Measurements from ENCODE around the gene IGFBP2. TPM values are rescaled to one million over a fixed set of nuclear protein-coding genes. Genes with fewer than 3 reads are reported as not detected.

IGFBP2 gene
- total RNA-seq, 4 donors from 2014 or later: 59.5 to 398 (median 102) TPM

- Histone ChIP-seq H3K4me1 (peaks cover 0 to 9% of the 10 kb centered on the region in 2 donors), H3K9me3 (no peaks in the 10 kb centered on the region), H3K36me3 (no peaks in the 10 kb centered on the region), H3K27me3 (no peaks in the 10 kb centered on the region), H3K27ac (no peak overlapping the region), H3K4me3 (no peak overlapping the region)
- peak; percentile 96 to 99 (median 98) for TF ChIP-seq CTCF (IDR thresholded peaks at IDR 0.05)
- no peak for TF ChIP-seq POLR2A (IDR thresholded peaks at IDR 0.05)
- peak; percentile 75 to 83 for DNase-seq
- intact Hi-C loops (cut with DNase I; ENCODE audit: low total_unique reads): no loop called here
Measured at GRCh38 chr2:216666461-216667233, 33.4 kb downstream of the IGFBP2 start.

- peaks cover 0 to 1% of the 10 kb centered on the region in 2 donors for H3K4me1 ChIP-seq
- no peak for DNase-seq
- H3K4me3 ChIP-seq: no peak overlapping the region
- peak overlapping the region; percentile 62 to 65 for H3K27ac ChIP-seq
- no peak for TF ChIP-seq POLR2A (IDR thresholded peaks at IDR 0.05)
- no peak for TF ChIP-seq CTCF (IDR thresholded peaks at IDR 0.05)
- intact Hi-C loops (cut with DNase I; ENCODE audit: low total_unique reads): no loop called here
- H3K36me3 ChIP-seq: no peaks in the 10 kb centered on the region
- H3K9me3 ChIP-seq: no peaks in the 10 kb centered on the region
- no peaks in the 10 kb centered on the region for H3K27me3 ChIP-seq
Measured at GRCh38 chr2:216670266-216671080, 37.3 kb downstream of the IGFBP2 start.

- peak overlapping the region; percentile 62 to 65 for H3K27ac ChIP-seq
- no peaks in the 10 kb centered on the region for H3K27me3 ChIP-seq
- no peaks in the 10 kb centered on the region for H3K36me3 ChIP-seq
- no peaks in the 10 kb centered on the region for H3K9me3 ChIP-seq
- intact Hi-C loops (cut with DNase I; ENCODE audit: low total_unique reads): no loop called here
- H3K4me3 ChIP-seq: no peak overlapping the region
- TF ChIP-seq POLR2A (IDR thresholded peaks at IDR 0.05) (no peak), CTCF (IDR thresholded peaks at IDR 0.05) (no peak)
- no peaks in the 10 kb centered on the region for H3K4me1 ChIP-seq
- no peak for DNase-seq
Measured at GRCh38 chr2:216671081-216671411, 37.8 kb downstream of the IGFBP2 start.

- Histone ChIP-seq H3K4me1 (no peaks in the 10 kb centered on the region), H3K36me3 (no peaks in the 10 kb centered on the region), H3K9me3 (no peaks in the 10 kb centered on the region), H3K4me3 (no peak overlapping the region), H3K27ac (peak overlapping the region; percentile 62 to 65), H3K27me3 (no peaks in the 10 kb centered on the region)
- intact Hi-C loops (cut with DNase I; ENCODE audit: low total_unique reads): no loop called here
- TF ChIP-seq POLR2A (IDR thresholded peaks at IDR 0.05): no peak
- TF ChIP-seq CTCF (IDR thresholded peaks at IDR 0.05): no peak
- DNase-seq: no peak
Measured at GRCh38 chr2:216671791-216672343, 38.6 kb downstream of the IGFBP2 start.

GRCh38 chr2:216672466-216672865 is 39.2 kb downstream of the IGFBP2 start:
- Histone ChIP-seq H3K27me3 (no peaks in the 10 kb centered on the region), H3K9me3 (no peaks in the 10 kb centered on the region), H3K4me3 (no peak overlapping the region), H3K4me1 (no peaks in the 10 kb centered on the region), H3K36me3 (no peaks in the 10 kb centered on the region), H3K27ac (peak overlapping the region; percentile 43 to 49)
- intact Hi-C loops (cut with DNase I; ENCODE audit: low total_unique reads): no loop called here
- TF ChIP-seq CTCF (IDR thresholded peaks at IDR 0.05) (no peak), POLR2A (IDR thresholded peaks at IDR 0.05) (no peak)
- no peak for DNase-seq

Data from uterus (tissue), 4 donors.